Panc1 (cell line): ENCODE results near the gene FES. TPM values are rescaled to one million over a fixed set of nuclear protein-coding genes. Genes with fewer than 3 reads are reported as not detected.

Source experiments
- ATAC-seq: fragments of 200-7000 bp; cut with Tn5 transposase; 2 replicates; pipeline ENCODE4 v1.9.1; 2020; ENCODE audit warnings: mild to moderate bottlenecking, moderate library complexity
- BruUV-seq: library from RNA; stranded (reverse); fragments of 400-500 nt; replicated peaks from 2 replicates; lab custom pipeline; 2021; lab: Mats Ljungman, UMichigan
- CTCF ChIA-PET: fragments of 300-600 bp; sonication (Branson Sonifier 250); formaldehyde crosslinking; loops from one replicate; lab custom pipeline; 2022; ENCODE audit warnings: antibody characterized with exemption; lab: Charles Lee
- POLR2A ChIA-PET: fragments of 300-600 bp; sonication (Branson Sonifier 250); formaldehyde crosslinking; loops from one replicate; lab custom pipeline; 2022; ENCODE audit warnings: antibody characterized with exemption; lab: Charles Lee
- DNase-seq: peaks from one replicate; pipeline ENCODE4 v3.0.0-alpha.2; 2010; ENCODE audit warnings: low read depth, low spot score
- H3K27ac ChIP-seq: 2 replicates; pipeline ENCODE4 v1.5.1; 2011; ENCODE audit warnings: mild to moderate bottlenecking, low read length, inconsistent platforms
- H3K27me3 ChIP-seq: fragments of 200-500 bp; sonication (Bioruptor generic); 2 replicates; pipeline ENCODE4 v1.6.0; 2014; ENCODE audit warnings: low read length, inconsistent platforms; ENCODE audit not compliant: control insufficient read depth, insufficient read depth
- H3K36me3 ChIP-seq: fragments of 200-500 bp; sonication (Bioruptor generic); 2 replicates; pipeline ENCODE4 v1.5.1; 2014; ENCODE audit warnings: inconsistent platforms, mild to moderate bottlenecking, low read length, moderate library complexity; ENCODE audit not compliant: control insufficient read depth, insufficient read depth
- H3K4me1 ChIP-seq: 2 replicates; pipeline ENCODE4 v1.5.1; 2011; ENCODE audit warnings: inconsistent platforms, mild to moderate bottlenecking, low read length, moderate library complexity; ENCODE audit not compliant: control insufficient read depth, insufficient read depth
- H3K4me3 ChIP-seq, 2 experiments: 2 replicates each; pipeline ENCODE4 v1.5.1; 2011 to 2012; ENCODE audit warnings: low read depth in 2 of 2, low read length in 2 of 2, mild to moderate bottlenecking in 2 of 2, inconsistent platforms in 1 of 2, moderate library complexity in 1 of 2
- H3K9me3 ChIP-seq: fragments of 200-500 bp; sonication (Bioruptor generic); 2 replicates; pipeline ENCODE4 v1.5.1; 2014; ENCODE audit warnings: low read depth, mild to moderate bottlenecking, inconsistent platforms, low read length, moderate library complexity; ENCODE audit not compliant: control insufficient read depth, insufficient read depth
- CTCF ChIP-seq: fragments of 450-650 bp; IDR thresholded peaks from 2 replicates; pipeline ENCODE4 v1.5.1; 2017; ENCODE audit warnings: mild to moderate bottlenecking
- POLR2AphosphoS5 ChIP-seq: IDR thresholded peaks from 2 replicates; pipeline ENCODE4 v1.6.1; 2012; ENCODE audit warnings: mild to moderate bottlenecking, low read depth, low read length, moderate library complexity
- REST ChIP-seq, 2 experiments: IDR thresholded peaks; 2 replicates each; pipeline ENCODE4 v1.6.1; 2011 to 2012; ENCODE audit warnings: low read depth in 2 of 2, control low read depth in 1 of 2, low read length in 1 of 2, mild to moderate bottlenecking in 1 of 2, moderate library complexity in 1 of 2; ENCODE audit not compliant: insufficient read depth in 1 of 2
- SIN3A ChIP-seq: IDR thresholded peaks from 2 replicates; pipeline ENCODE4 v1.6.1; 2012; ENCODE audit warnings: low read depth, mild to moderate bottlenecking, low read length, moderate library complexity, borderline replicate concordance; ENCODE audit not compliant: insufficient read depth
- TCF7L2 ChIP-seq: IDR thresholded peaks from 2 replicates; pipeline ENCODE4 v1.6.1; 2011; ENCODE audit warnings: mild to moderate bottlenecking, low read depth, low read length, inconsistent platforms
- in situ Hi-C: cut with HindIII; loops from 2 replicates; pipeline ENCODE4 v1.10.0; 2016; ENCODE audit warnings: low sequenced_read_pairs, low pct_unique_long_range_greater_than_20kb
- intact Hi-C: fragments of 100-400 bp; cut with micrococcal nuclease; formaldehyde crosslinking; loops from one replicate; pipeline ENCODE4 v1.10.0; 2022; ENCODE audit not compliant: unreplicated experiment
- total RNA-seq: library from RNA; stranded (reverse); gene quantifications from one replicate; pipeline ENCODE4 v1.2.1, GENCODE V29; 2021; ENCODE audit not compliant: unreplicated experiment

FES gene
- total RNA-seq, 1 experiment from 2014 or later: 0.64 TPM

- Histone ChIP-seq H3K27ac (no peak overlapping the region), H3K27me3 (no peaks in the 10 kb centered on the region), H3K9me3 (no peaks in the 10 kb centered on the region), H3K4me1 (no peaks in the 10 kb centered on the region), H3K36me3 (no peaks in the 10 kb centered on the region), H3K4me3 (no peak overlapping the region)
- CTCF ChIA-PET: interaction anchor here (0.6 kb wide), 1 partner anchor 123 kb away, joined by 3 read pairs; no protein-coding TSS in a partner anchor
- DNase-seq (no peak), ATAC-seq (no peak)
- no TSS peak for BruUV-seq
- intact Hi-C loops: no loop called here
- POLR2A ChIA-PET: no interaction called here
- in situ Hi-C loops: no loop called here
- TF ChIP-seq SIN3A: no peak
- TF ChIP-seq CTCF: no peak
- no peak for TF ChIP-seq TCF7L2
- TF ChIP-seq POLR2AphosphoS5: no peak
- TF ChIP-seq REST (IDR thresholded peaks at IDR 0.05; ENCODE audit: insufficient read depth in 1 of 2, low read depth in 2 of 2, low read length in 1 of 2): no peak
Measured at GRCh38 chr15:90851114-90851513, 33.2 kb upstream of the FES start.

- no peak for TF ChIP-seq SIN3A
- TF ChIP-seq POLR2AphosphoS5: no peak
- no peak for TF ChIP-seq CTCF
- TF ChIP-seq REST (IDR thresholded peaks at IDR 0.05; ENCODE audit: insufficient read depth in 1 of 2, low read depth in 2 of 2, low read length in 1 of 2): no peak
- TF ChIP-seq TCF7L2: no peak
- ChIA-PET POLR2A (interaction anchor here (0.6 kb wide), 1 partner anchor 97 kb away, joined by 8 read pairs; no protein-coding TSS in a partner anchor), CTCF (interaction anchor here (0.6 kb wide), 1 partner anchor 124 kb away, joined by 3 read pairs; no protein-coding TSS in a partner anchor)
- DNase-seq (no peak), ATAC-seq (no peak)
- no peaks in the 10 kb centered on the region for H3K36me3 ChIP-seq
- H3K4me3 ChIP-seq: no peak overlapping the region
- H3K27me3 ChIP-seq: no peaks in the 10 kb centered on the region
- intact Hi-C loops (no loop called here), in situ Hi-C loops (no loop called here)
- H3K9me3 ChIP-seq: no peaks in the 10 kb centered on the region
- no TSS peak for BruUV-seq
- no peak overlapping the region for H3K27ac ChIP-seq
- H3K4me1 ChIP-seq: no peaks in the 10 kb centered on the region
Measured at GRCh38 chr15:90851940-90852339, 32.4 kb upstream of the FES start.
